ENCODE measurements around the gene PRPF40A. TPM values are rescaled to one million over a fixed set of nuclear protein-coding genes. Genes with fewer than 3 reads are reported as not detected.
"Not testable (repeated sequence)": the region's sequence is repeated elsewhere in the genome, so short reads cannot be mapped to it uniquely, and the experiment has no call there.

Gene PRPF40A
- total RNA-seq, 2 donors from 2014 or later = 133 to 157 TPM

GRCh38 chr2:152723918-152724317 lies 6.7 kb upstream of the PRPF40A start:
- ATAC-seq (no peak), DNase-seq (ENCODE audit: low spot score in 2 of 2) (no peak)
- H3K27ac Mint-ChIP-seq = no peak overlapping the region
- no peaks in the 10 kb centered on the region for H3K9me3 Mint-ChIP-seq
- H3K36me3 Mint-ChIP-seq = peaks cover 14 to 16% of the 10 kb centered on the region in 2 donors

- not testable (repeated sequence) for ATAC-seq; H3K27ac Mint-ChIP-seq; DNase-seq (ENCODE audit: low spot score in 2 of 2); H3K9me3 Mint-ChIP-seq
- peaks cover 17 to 24% of the 10 kb centered on the region in 2 donors for H3K36me3 Mint-ChIP-seq
These were observed 5.4 kb upstream of the PRPF40A start for GRCh38 chr2:152722639-152723038.

GRCh38 chr2:152720794-152721193 lies 3.5 kb upstream of the PRPF40A start:
- no peak for ATAC-seq
- peaks cover 34 to 37% of the 10 kb centered on the region in 2 donors for H3K36me3 Mint-ChIP-seq

GRCh38 chr2:152718909-152719645 lies 1.8 kb upstream of the PRPF40A start:
- Mint-ChIP-seq H3K27ac (peak overlapping the region; percentile 95 to 97), H3K36me3 (peaks cover 41 to 42% of the 10 kb centered on the region in 2 donors), H3K9me3 (no peaks in the 10 kb centered on the region)
- DNase-seq (ENCODE audit: low spot score in 2 of 2) (no peak), ATAC-seq (no peak)

More at GRCh38 chr2:152720794-152721193, 3.5 kb upstream of the PRPF40A start:
- DNase-seq (ENCODE audit: low spot score in 2 of 2) = no peak
- H3K9me3 Mint-ChIP-seq = no peaks in the 10 kb centered on the region
- H3K27ac Mint-ChIP-seq = no peak overlapping the region

- H3K9me3 Mint-ChIP-seq = no peaks in the 10 kb centered on the region
- H3K27ac Mint-ChIP-seq = peak within 1 kb of the TSS; percentile 95 to 99
- DNase-seq (ENCODE audit: low spot score in 2 of 2) (peak; percentile 91 to 95), ATAC-seq (peak; percentile 72 to 75)
- peaks cover 41 to 47% of the 10 kb centered on the region in 2 donors for H3K36me3 Mint-ChIP-seq
These were observed 1.0 kb upstream of the PRPF40A start, which contains the start of gene ARL6IP6 for GRCh38 chr2:152718076-152718908. Gene ARL6IP6 (plus strand): TSS chr2:152718620. CDS start chr2:152718625, 5 bp downstream.

- H3K27ac Mint-ChIP-seq = peak overlapping the region; percentile 95 to 98
- DNase-seq (ENCODE audit: low spot score in 2 of 2) (no peak), ATAC-seq (no peak)
- peaks cover 37 to 46% of the 10 kb centered on the region in 2 donors for H3K36me3 Mint-ChIP-seq
- no peaks in the 10 kb centered on the region for H3K9me3 Mint-ChIP-seq
These were observed 445 bp downstream of the PRPF40A start for GRCh38 chr2:152716805-152717227.

- H3K27ac Mint-ChIP-seq = peak overlapping the region in 1 of 2 donors; percentile 95
- H3K9me3 Mint-ChIP-seq = no peaks in the 10 kb centered on the region
- DNase-seq (ENCODE audit: low spot score in 2 of 2) (peak in 1 of 2 donors; percentile 25), ATAC-seq (no peak)
- H3K36me3 Mint-ChIP-seq = peaks cover 34 to 52% of the 10 kb centered on the region in 2 donors
These were observed 1.3 kb downstream of the PRPF40A start for GRCh38 chr2:152715854-152716428.

- no peaks in the 10 kb centered on the region for H3K9me3 Mint-ChIP-seq
- H3K27ac Mint-ChIP-seq = no peak overlapping the region
- ATAC-seq (no peak), DNase-seq (ENCODE audit: low spot score in 2 of 2) (no peak)
- peaks cover 33 to 60% of the 10 kb centered on the region in 2 donors for H3K36me3 Mint-ChIP-seq
These were observed 2.1 kb downstream of the PRPF40A start for GRCh38 chr2:152715112-152715511.

GRCh38 chr2:152710713-152711112 lies 6.5 kb downstream of the PRPF40A start:
- H3K36me3 Mint-ChIP-seq = peaks cover 19 to 67% of the 10 kb centered on the region in 2 donors
- no peak for ATAC-seq
- no peak overlapping the region for H3K27ac Mint-ChIP-seq
- no peaks in the 10 kb centered on the region for H3K9me3 Mint-ChIP-seq
- no peak for DNase-seq (ENCODE audit: low spot score in 2 of 2)

GRCh38 chr2:152708742-152709141 lies 8.5 kb downstream of the PRPF40A start:
- no peaks in the 10 kb centered on the region for H3K9me3 Mint-ChIP-seq
- no peak for ATAC-seq
- no peak for DNase-seq (ENCODE audit: low spot score in 2 of 2)
- H3K27ac Mint-ChIP-seq = peak overlapping the region in 1 of 2 donors; percentile 39
- H3K36me3 Mint-ChIP-seq = peaks cover 17 to 72% of the 10 kb centered on the region in 2 donors

GRCh38 chr2:152706477-152707021 lies 10.7 kb downstream of the PRPF40A start:
- peaks cover 0 to 6% of the 10 kb centered on the region in 2 donors for H3K9me3 Mint-ChIP-seq
- DNase-seq (ENCODE audit: low spot score in 2 of 2) = no peak
- ATAC-seq = no peak
- H3K36me3 Mint-ChIP-seq = peaks cover 35 to 82% of the 10 kb centered on the region in 2 donors
- no peak overlapping the region for H3K27ac Mint-ChIP-seq

- Mint-ChIP-seq H3K27ac (peak overlapping the region in 1 of 2 donors; percentile 80), H3K36me3 (peaks cover 24 to 49% of the 10 kb centered on the region in 2 donors), H3K9me3 (peaks cover 0 to 10% of the 10 kb centered on the region in 2 donors)
- peak in 1 of 2 donors; percentile 11 for ATAC-seq
- DNase-seq (ENCODE audit: low spot score in 2 of 2) = no peak
These were observed 16.1 kb downstream of the PRPF40A start for GRCh38 chr2:152701198-152701597.

GRCh38 chr2:152696476-152696875 lies 20.8 kb downstream of the PRPF40A start:
- H3K9me3 Mint-ChIP-seq = peaks cover 0 to 3% of the 10 kb centered on the region in 2 donors
- no peak for DNase-seq (ENCODE audit: low spot score in 2 of 2)
- H3K36me3 Mint-ChIP-seq = peaks cover 6 to 7% of the 10 kb centered on the region in 2 donors
- no peak for ATAC-seq
- no peak overlapping the region for H3K27ac Mint-ChIP-seq

- Mint-ChIP-seq H3K36me3 (peaks cover 0 to 4% of the 10 kb centered on the region in 2 donors), H3K27ac (peak overlapping the region in 1 of 2 donors; percentile 46), H3K9me3 (no peaks in the 10 kb centered on the region)
- no peak for DNase-seq (ENCODE audit: low spot score in 2 of 2)
- ATAC-seq = no peak
These were observed 21.5 kb downstream of the PRPF40A start for GRCh38 chr2:152695763-152696162.

- Mint-ChIP-seq H3K27ac (peak overlapping the region; percentile 80 to 96), H3K9me3 (no peaks in the 10 kb centered on the region), H3K36me3 (peaks cover 0 to 4% of the 10 kb centered on the region in 2 donors)
- DNase-seq (ENCODE audit: low spot score in 2 of 2) (no peak), ATAC-seq (peak; percentile 83 to 90)
These were observed 23.1 kb downstream of the PRPF40A start for GRCh38 chr2:152694161-152694661.

- DNase-seq (ENCODE audit: low spot score in 2 of 2) = no peak
- H3K9me3 Mint-ChIP-seq = no peaks in the 10 kb centered on the region
- no peak overlapping the region for H3K27ac Mint-ChIP-seq
- H3K36me3 Mint-ChIP-seq = peaks cover 0 to 4% of the 10 kb centered on the region in 2 donors
- ATAC-seq = peak; percentile 63 to 76
These were observed 24.2 kb downstream of the PRPF40A start for GRCh38 chr2:152693033-152693432.
